MM.1S (cell line): ENCODE results near the gene MIPOL1.

Source experiments
- DNase-seq: peaks from one replicate; pipeline ENCODE4 v3.0.0-alpha.2; 2015
- H2AFZ ChIP-seq: fragments of 300-600 bp; sonication (generic); 2 replicates; pipeline ENCODE4 v1.6.0; 2016; ENCODE audit warnings: antibody characterized with exemption, low read length
- H3F3A ChIP-seq: fragments of 300-600 bp; sonication (generic); 2 replicates; pipeline ENCODE4 v1.6.1; 2016; ENCODE audit warnings: mild to moderate bottlenecking, antibody characterized with exemption, low read length, moderate library complexity, mixed read lengths; ENCODE audit not compliant: insufficient read depth
- H3K27ac ChIP-seq: fragments of 300-600 bp; sonication (generic); 2 replicates; pipeline ENCODE4 v1.5.1; 2016; ENCODE audit warnings: mild to moderate bottlenecking, low read length
- H3K27me3 ChIP-seq: fragments of 300-600 bp; sonication (generic); replicated peaks from 2 replicates; pipeline ENCODE4 v1.6.0; 2016; ENCODE audit warnings: low read length; ENCODE audit not compliant: insufficient read depth
- H3K36me3 ChIP-seq: fragments of 300-600 bp; sonication (generic); replicated peaks from 2 replicates; pipeline ENCODE4 v1.6.1; 2016; ENCODE audit warnings: mild to moderate bottlenecking, low read length, mixed read lengths; ENCODE audit not compliant: insufficient read depth
- H3K4me1 ChIP-seq: fragments of 300-600 bp; sonication (generic); 2 replicates; pipeline ENCODE4 v1.6.1; 2016; ENCODE audit warnings: low read length, mixed read lengths
- H3K4me2 ChIP-seq: fragments of 300-600 bp; sonication (generic); 2 replicates; pipeline ENCODE4 v1.6.0; 2016; ENCODE audit warnings: low read depth, low read length
- H3K4me3 ChIP-seq: fragments of 300-600 bp; sonication (generic); 2 replicates; pipeline ENCODE4 v1.5.1; 2016; ENCODE audit warnings: low read length, mixed read lengths
- H3K79me2 ChIP-seq: fragments of 300-600 bp; sonication (generic); 2 replicates; pipeline ENCODE4 v1.6.1; 2016; ENCODE audit warnings: mixed run types, low read length, mixed read lengths
- H3K9ac ChIP-seq: fragments of 300-600 bp; sonication (generic); 2 replicates; pipeline ENCODE4 v1.6.1; 2016; ENCODE audit warnings: low read length, mixed read lengths
- H3K9me2 ChIP-seq: fragments of 300-600 bp; sonication (generic); replicated peaks from 2 replicates; pipeline ENCODE4 v1.6.1; 2016; ENCODE audit warnings: mild to moderate bottlenecking, low read length, mixed read lengths; ENCODE audit not compliant: insufficient read depth
- H3K9me3 ChIP-seq: fragments of 300-600 bp; sonication (generic); replicated peaks from 2 replicates; pipeline ENCODE4 v1.6.1; 2016; ENCODE audit warnings: mild to moderate bottlenecking, low read length, mixed read lengths; ENCODE audit not compliant: insufficient read depth
- H4K20me1 ChIP-seq: fragments of 300-600 bp; sonication (generic); 2 replicates; pipeline ENCODE4 v1.6.1; 2016; ENCODE audit warnings: mild to moderate bottlenecking, low read length, moderate library complexity, mixed read lengths; ENCODE audit not compliant: insufficient read depth
- EZH2 ChIP-seq: fragments of 300-600 bp; sonication (generic); optimal IDR thresholded peaks from 2 replicates; pipeline ENCODE3; 2017; ENCODE audit warnings: low read depth, mild to moderate bottlenecking, antibody characterized with exemption, low read length, mixed read lengths
- EZH2phosphoT487 ChIP-seq: fragments of 300-600 bp; sonication (generic); IDR thresholded peaks from 2 replicates; pipeline ENCODE4 v1.6.1; 2018; ENCODE audit warnings: antibody characterized with exemption, low read length
- TF ChIP-seq, protein P1 (sequence below): fragments of 300-600 bp; sonication (generic); IDR thresholded peaks from 2 replicates; pipeline ENCODE4 v1.5.1; 2016; ENCODE audit warnings: antibody characterized with exemption, low read length, mixed read lengths

The MIPOL1 gene

DNA sequence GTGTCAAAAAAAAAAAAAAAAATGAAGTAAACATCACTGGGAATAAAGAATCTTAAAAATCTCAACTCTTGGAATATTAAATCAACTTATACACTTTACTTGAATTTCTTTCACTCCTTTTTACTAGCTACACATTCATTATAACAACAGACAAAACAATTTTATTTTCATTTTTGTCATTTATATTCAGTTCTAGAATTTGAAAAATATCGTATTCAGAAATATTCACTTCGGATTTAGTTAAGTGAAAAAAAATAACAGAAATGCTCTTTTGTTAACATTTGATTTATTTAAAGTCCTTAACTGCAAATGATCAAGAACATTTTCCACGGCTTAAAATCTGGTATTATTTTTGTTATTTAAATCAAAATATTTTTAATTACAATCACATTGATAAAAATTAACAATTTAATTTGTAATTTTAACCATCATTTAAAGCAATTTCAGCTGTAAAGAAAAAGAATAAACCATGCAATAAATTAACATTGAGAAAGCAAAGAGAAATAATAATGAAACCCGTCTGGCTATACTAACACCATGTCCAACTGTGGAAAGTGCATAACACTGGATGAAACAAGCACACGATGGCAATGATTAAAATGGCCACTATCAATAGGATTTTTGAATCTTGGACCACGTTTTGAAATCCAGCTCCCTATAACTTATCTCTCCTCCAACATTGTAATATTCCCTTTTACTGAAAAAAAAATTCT lies 392.1 kb downstream of the MIPOL1 start:
- Histone ChIP-seq H3K4me2 (no peak overlapping the region), H3F3A (peaks cover 3% of the 10 kb centered on the region; the same call in 1 of the 2 replicates), H2AFZ (no peak overlapping the region), H3K36me3 (no peaks in the 10 kb centered on the region), H3K9me2 (no peaks in the 10 kb centered on the region), H3K4me3 (no peak overlapping the region), H3K9me3 (no peaks in the 10 kb centered on the region), H3K4me1 (no peaks in the 10 kb centered on the region), H3K27me3 (no peaks in the 10 kb centered on the region), H3K79me2 (peaks cover 13% of the 10 kb centered on the region), H4K20me1 (no peaks in the 10 kb centered on the region), H3K9ac (no peak overlapping the region), H3K27ac (no peak overlapping the region)
- no peak for DNase-seq
- no peak for TF ChIP-seq EZH2phosphoT487
- TF ChIP-seq EZH2: no peak
- TF ChIP-seq, protein P1, sequence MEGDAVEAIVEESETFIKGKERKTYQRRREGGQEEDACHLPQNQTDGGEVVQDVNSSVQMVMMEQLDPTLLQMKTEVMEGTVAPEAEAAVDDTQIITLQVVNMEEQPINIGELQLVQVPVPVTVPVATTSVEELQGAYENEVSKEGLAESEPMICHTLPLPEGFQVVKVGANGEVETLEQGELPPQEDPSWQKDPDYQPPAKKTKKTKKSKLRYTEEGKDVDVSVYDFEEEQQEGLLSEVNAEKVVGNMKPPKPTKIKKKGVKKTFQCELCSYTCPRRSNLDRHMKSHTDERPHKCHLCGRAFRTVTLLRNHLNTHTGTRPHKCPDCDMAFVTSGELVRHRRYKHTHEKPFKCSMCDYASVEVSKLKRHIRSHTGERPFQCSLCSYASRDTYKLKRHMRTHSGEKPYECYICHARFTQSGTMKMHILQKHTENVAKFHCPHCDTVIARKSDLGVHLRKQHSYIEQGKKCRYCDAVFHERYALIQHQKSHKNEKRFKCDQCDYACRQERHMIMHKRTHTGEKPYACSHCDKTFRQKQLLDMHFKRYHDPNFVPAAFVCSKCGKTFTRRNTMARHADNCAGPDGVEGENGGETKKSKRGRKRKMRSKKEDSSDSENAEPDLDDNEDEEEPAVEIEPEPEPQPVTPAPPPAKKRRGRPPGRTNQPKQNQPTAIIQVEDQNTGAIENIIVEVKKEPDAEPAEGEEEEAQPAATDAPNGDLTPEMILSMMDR: no peak

DNA sequence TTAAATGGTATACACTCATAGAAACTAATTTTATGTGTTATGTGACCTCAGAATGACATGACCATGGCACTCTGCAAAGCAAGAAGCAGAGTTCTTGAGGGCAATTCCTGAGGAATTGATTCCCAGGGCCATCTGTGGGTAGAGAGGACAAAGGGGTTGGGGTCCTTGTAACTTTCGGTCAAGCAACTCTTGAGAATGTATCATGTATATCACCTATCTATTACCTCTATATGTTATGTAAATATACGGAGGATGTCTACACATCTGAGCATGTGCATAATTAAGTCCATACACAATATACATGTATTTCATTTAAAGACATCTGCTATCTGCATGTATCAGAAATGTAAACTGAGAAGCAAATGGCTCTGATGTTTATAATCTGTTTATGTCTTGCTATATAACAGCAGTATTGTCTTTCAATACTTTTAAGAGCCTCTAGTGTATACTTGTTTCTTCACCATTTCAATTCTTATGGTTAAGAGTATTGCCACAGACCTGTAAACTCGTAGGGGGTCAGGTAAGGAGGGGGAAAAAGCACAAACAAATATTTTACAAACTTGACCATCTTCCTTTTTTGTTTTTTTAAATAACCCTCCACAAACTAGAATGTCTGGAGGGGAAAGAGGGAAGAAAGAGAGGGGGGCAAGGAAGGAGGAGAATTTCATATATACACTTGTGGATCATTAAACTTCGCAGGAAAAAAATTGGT lies 392.8 kb downstream of the MIPOL1 start:
- no peak overlapping the region for H2AFZ ChIP-seq
- H3F3A ChIP-seq: peaks cover 3% of the 10 kb centered on the region; the same call in 1 of the 2 replicates
- no peak for DNase-seq
- no peak overlapping the region for H3K27ac ChIP-seq
- H3K9ac ChIP-seq: no peak overlapping the region
- no peaks in the 10 kb centered on the region for H3K9me3 ChIP-seq
- no peaks in the 10 kb centered on the region for H3K9me2 ChIP-seq
- no peaks in the 10 kb centered on the region for H3K36me3 ChIP-seq
- no peaks in the 10 kb centered on the region for H3K27me3 ChIP-seq
- no peaks in the 10 kb centered on the region for H4K20me1 ChIP-seq
- peaks cover 13% of the 10 kb centered on the region for H3K79me2 ChIP-seq
- no peak overlapping the region for H3K4me3 ChIP-seq
- TF ChIP-seq, protein P1: no peak
- TF ChIP-seq EZH2phosphoT487: no peak
- TF ChIP-seq EZH2: no peak
- no peaks in the 10 kb centered on the region for H3K4me1 ChIP-seq
- no peak overlapping the region for H3K4me2 ChIP-seq

DNA sequence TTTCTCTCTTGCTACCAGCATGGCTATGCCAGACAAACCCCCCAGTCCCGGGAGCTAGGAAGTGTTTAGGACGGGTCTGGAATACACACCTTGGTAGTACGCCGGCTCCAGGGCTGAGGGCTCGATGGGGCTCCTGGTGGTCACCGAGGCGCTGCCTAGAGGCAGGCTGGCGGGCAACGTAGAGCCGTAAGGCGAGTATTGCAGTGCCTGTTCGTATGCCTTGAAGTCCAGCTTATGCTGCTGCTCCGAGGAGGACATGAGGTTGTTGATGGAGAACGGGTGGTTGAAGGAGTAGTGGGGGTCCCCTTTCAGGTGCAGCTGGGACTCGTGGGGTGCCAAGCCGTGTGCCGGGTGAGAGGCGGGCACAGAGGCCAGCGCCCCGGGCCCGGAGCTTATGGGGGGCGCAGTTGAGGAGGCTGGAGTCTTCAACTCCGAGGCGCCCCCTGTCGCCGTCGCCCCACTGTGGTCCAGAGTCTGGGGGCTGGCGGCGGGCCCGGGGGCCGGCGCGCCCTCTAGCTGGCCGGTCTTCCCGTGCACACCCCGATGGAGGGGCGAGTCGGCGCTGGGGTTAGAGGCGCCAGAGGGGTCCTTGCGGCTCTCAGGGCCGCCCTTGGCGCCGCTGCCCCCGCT lies 393.7 kb downstream of the MIPOL1 start:
- Histone ChIP-seq H3K27ac (no peak overlapping the region), H3K4me2 (no peak overlapping the region), H3K9me3 (no peaks in the 10 kb centered on the region), H4K20me1 (no peaks in the 10 kb centered on the region), H3K36me3 (no peaks in the 10 kb centered on the region), H2AFZ (no peak overlapping the region), H3K4me3 (no peak overlapping the region), H3K4me1 (no peaks in the 10 kb centered on the region), H3K9me2 (no peaks in the 10 kb centered on the region), H3K79me2 (peaks cover 13% of the 10 kb centered on the region), H3F3A (peaks cover 7% of the 10 kb centered on the region), H3K27me3 (no peaks in the 10 kb centered on the region), H3K9ac (no peak overlapping the region)
- no peak for DNase-seq
- TF ChIP-seq EZH2: no peak
- TF ChIP-seq EZH2phosphoT487: no peak
- TF ChIP-seq, protein P1: no peak
